ENCODE results near the gene NKX1-1.
"Not testable (repeated sequence)": the region's sequence is repeated elsewhere in the genome, so short reads cannot be mapped to it uniquely, and the experiment has no call there.

Gene NKX1-1

DNA sequence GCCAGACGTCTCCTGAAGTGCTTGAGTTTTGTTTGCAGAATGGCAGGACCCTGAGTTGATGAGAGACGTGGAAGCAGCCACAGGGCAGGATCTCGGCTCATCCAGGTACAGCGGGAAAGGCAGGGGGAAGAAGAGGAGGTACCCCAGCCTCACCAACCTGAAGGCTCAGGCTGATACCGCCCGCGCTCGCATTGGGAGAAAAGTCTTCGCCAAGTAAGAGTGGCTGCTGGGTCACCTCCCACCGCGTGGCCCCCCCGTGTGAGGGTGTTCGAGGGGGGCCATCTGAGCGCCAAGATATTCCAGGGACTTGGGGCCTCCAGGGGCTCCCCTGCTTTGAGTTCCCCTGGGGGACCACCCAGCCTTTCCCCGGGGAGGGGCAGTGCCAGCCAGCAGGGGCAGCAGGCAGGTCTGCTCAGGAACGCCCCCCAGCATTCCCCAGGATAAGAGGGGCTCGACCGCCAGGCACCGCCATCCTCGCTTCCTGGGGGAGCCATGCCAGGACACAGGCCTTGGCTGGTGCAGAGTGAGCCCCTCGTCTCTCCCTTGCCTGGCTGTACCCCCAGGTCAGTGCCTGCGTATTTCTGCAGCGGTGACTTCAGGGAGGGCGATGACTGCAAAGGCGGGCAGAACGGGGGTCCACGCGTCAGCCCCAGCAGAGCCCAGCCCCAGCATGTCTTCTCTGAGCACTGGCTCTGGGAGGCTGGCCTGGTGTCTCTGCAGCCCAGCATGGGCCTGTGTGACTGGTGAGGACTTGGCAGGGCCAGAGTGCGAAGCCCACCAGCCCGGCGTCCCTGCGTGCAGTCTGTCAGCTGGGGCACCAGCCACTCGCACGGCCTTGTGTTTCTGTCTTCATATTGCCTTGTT, 22.3 kb downstream of the NKX1-1 start:
- no peak for DNase-seq

DNA sequence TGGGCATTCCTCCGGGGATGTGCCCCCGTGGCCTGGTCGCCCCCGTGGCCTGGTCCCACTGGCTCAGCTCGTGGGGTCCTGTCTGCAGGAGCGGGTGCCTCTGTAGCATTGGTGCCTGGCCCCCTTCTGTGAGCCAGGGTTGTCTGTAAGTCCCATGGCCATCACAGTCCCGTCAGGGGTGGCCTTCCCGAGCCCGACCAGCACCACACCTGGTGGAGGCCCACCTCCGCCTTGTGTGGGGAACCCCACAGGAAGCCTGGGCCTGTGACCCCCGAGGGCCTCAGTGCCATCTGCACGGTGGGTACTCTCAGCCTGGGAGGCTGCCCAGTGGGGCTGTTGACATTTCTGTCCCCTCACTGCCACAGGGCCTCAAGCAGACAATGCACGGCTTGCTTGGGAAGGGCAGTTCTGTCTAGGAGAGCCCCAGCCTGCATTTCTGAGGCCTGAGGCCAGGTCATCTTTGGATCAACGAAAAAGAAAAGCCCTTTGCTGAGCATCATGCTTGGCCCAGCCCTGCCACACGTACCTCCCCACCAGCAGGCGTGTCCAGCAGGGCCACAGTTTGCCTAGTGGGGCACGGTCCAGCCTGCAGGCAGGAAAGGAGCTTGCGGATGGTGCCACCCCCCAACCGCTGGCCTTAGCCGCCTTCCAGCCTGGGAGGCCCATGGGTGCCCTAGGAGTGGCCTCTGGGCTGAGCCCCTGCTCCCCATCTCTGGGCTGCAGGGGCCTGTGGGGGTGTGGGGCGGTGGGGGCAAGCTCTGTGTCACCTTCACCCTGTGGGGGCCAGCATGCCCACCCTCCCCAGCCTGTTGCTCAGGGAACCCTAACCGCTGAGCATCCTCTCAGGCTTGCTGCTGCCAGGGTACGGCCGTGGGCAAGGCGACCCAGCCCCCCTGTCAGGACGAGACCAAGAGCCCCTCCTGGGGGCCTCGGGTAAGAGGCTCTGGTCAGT, 23.2 kb downstream of the NKX1-1 start:
- no peak for DNase-seq

DNA sequence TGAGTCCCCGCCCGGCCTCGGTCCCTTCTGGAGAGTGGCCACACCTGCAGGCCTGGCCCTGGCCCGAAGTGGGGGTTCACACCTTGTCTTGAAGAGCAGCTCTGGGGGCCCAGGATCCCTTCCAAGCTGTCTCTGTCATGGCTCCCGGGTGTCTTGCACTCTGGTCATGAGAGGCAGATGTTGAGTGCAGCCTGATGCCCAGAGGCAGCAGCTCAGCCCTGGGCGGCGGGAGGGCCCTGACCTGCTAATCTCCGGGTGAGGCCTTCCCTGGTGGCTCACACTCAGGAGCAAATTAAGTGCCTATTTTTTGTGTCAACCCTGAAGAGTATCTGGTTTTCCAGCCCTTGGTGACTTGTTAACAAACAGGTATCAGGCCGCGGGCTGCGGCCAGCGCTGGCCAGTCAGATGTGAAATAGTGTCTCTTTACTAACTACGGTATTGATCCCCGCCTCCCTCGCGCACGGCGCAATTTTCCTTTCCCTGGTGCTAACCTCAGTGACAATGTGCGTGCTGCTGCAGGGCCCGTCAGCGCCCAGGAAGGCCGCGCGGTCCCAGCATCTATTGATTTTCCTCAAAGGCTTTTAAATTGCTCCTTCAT, 24.2 kb downstream of the NKX1-1 start:
- no peak for DNase-seq

DNA sequence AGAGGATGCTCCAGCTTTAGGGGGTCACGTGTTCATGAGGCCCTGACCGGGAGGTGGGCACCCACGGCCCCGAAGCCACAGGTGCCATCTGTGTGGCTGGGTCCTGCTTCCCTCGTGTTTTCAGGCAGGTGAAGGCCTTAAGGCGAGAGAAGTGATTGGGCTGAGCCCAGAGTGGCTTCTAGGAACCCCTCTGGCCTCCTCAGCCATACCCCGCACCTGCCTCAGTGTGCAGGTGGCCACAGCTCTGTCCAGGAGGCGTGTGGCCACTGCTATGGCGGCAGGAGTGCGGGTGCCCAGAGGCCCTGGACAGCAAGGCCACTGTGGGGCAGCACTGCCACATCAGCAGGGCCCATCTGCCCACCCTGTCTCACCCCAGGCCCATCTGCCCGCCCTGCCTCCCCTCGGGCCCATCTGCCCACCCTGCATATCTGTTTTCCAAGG, 25.0 kb downstream of the NKX1-1 start:
- DNase-seq: no peak

DNA sequence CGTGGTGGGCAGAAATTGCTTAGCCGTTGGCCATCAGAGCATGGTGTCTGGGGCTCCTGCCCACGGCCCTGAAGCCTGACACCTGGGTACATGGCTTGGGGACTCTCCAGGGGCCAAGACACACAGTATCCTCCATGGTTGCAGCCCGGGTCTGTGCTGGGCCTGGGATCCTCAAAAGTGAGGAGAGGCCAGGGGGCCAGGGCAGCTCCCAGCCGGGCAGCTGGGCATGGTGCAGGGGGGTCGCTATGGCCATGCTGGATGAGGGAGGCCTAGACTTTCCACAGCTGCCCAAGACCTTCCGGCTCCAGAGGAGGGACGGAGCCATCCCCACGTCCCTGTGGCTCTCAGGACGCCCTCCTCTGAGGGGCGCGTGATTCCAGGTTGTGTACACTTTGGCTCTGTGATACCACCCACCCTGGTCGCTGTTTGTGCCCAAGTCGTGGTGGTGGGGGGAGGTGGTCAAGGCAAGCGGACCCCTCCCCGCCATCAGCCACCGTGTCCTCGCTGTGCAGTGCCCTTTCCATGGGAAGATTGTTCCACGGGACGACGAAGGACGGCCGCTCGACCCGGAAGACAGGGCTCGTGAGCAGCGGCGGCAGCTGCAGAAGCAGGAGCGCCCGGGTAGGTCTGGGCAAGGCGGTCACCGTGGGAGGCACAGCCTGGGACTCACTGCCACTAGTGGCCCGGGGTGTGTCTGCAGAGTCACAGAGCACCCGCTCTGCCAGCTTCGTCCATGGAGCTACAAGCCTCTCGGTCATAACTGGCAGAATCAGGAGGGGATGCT, 25.7 kb downstream of the NKX1-1 start:
- no peak for DNase-seq

DNA sequence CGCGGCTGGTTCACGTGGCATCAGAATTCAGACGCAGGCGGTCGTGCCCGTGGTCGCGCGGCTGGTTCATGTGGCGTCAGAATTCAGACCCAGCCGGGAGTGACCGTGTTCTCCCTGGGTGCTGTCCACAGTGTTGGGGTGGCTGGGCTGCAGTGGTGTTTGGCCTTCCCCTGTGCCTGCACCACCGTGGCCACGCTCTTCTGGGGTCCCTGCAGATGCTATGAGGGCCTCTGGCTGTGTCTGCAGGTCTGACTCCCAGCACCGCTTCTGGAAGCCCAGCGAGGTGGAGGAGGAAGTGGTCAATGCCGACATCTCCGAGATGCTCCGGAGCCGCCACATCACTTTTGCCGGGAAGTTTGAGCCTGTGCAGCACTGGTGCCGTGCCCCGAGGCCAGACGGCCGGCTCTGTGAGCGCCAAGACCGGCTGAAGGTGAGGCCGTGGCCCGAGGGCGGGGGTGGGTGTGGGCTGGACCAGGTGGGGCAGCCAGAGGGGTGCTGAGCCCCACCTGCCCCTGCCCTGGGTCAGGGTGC, 26.4 kb downstream of the NKX1-1 start:
- no peak for DNase-seq

DNA sequence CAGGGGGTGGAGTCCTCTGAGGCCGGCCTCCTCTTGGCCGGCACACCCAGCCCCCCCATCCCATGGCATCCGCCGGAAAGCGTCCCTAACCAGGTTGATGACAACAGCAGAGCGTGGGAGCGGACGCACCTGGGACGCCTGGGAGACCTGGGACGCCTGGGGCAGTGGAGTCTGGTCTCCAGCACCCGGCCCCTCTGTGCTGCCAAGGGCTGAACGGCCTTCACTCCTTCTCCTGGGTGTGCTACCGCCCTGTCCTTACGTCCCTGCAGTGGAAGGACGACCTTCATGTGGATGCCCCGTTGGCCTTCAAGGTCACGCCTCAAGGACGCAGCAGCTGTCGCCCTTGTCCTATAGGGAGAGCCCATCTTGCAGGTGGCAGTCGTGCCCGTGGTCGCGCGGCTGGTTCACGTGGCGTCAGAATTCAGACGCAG, 26.9 kb downstream of the NKX1-1 start:
- no peak for DNase-seq

DNA sequence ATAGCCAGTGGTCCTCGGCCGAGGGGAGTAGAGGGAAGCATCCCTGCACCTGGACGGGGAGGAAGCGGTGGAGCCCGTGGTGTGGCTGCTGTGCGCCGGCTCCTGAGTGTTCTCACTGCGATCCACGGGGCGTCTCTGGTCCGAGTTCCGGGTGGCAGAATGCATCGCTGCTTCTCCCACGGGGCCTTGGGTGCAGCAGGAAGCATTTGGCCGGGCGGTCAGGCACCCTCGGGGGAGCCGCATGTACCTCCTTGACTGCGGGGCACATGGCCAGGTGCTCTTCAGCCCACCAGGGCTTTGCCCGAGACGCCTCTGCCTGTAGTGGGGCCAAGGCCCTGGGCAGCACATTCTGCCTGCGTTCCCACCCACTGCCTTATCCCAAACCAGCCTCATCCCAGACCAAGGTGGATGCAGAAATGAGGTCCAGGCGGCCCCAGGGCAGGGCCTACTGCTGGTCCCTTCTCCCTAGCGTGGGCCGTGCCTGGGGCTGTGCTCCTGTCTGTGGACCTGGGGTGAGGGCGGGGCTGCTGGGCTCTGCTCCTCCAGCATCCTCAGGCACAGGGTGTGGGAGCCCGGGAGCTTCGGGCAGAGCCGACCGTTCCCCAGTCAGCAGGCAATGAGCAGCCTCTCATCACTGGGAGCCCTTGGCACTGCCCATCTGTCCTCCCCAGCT, 27.5 kb downstream of the NKX1-1 start:
- no peak for DNase-seq

DNA sequence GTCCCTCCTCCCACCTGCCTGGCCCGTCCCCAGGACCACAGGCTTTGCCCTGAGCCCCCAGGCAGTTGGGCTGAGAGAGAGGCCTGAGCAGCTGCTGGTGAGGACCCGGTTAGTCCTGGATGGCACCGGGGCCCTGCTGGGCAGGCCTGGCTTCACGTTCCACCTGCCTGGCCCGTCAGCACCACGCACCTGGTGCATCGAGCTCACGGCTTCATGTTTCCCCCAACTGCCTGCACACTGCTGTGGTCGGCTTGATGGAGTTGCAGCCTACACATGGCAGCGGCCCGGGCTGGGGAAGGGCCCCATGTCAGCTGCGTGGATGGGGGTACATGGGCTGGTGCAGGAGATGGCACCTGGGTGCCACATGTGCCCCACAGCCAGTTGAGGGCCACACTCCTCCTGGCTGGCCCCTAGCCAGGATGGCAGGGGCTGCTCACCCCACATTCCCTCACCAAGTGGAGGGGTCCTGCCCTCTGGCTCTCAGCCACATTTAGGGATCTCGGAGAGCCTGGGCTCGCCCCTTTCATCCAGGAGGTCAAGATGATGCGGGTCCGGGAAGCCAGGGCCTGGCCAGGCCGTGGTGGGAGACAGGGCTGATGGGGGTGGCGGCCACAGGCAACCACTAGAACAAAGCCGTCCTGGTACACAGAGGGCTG, 28.5 kb downstream of the NKX1-1 start:
- no peak for DNase-seq

DNA sequence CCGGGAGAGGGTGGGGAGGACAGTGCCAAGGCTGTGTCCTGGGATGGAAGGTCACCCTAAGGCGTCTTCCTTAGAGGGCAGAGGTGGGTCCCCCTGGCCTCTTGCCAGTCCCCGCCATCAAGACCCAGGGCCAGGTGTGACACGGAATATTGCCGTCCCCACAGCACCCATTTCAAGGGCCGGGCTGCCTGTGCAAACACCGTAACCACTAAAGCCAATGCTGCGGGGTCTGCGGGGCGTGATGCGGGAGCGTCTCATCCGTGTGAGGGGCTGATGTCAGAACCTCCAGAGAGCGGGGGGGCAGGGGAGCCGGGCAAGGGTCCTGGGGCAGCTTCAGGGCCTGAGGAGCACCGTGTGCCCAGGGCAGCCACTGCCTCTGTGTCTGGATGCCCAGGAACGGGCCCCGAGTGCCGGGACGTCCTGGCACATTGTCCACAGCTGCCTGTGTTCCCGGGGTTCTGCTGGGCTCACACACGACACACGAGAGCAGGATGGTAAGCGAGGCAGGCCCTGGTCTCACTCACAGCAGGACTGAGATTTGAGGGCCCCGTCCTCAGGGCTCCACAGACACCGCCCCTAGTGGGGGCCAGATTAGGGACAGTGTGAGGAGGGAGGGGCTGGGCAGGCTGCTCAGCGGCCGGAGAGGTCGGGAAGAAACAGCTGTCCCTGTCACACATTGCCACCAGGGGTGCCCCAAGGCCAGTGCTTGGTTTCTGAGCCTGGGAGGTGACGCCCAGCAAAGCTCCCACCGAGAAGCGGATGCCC, 29.2 kb downstream of the NKX1-1 start:
- no peak for DNase-seq

DNA sequence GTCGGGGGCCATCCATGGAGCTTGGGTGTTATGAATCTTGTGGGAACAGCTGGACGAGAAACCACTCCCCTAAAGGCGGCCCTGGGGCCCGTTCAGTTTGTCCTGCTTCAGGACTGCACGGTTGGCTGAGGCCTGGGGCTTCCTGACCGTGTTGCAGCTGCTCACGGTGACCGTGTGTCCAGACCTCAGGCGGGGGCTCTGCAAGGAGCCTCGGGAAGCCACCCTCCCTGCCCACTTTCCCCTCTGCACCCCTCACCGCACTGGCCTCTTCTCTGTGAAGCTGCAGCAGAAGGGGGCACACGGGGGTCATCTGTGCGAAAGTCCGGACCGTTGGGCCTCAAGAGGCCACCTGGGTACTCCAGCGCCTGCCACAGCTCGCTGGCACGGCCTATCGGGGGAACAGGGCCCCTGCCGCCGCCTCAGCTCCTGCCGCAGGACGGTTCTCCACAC, 29.8 kb downstream of the NKX1-1 start:
- DNase-seq: no peak

DNA sequence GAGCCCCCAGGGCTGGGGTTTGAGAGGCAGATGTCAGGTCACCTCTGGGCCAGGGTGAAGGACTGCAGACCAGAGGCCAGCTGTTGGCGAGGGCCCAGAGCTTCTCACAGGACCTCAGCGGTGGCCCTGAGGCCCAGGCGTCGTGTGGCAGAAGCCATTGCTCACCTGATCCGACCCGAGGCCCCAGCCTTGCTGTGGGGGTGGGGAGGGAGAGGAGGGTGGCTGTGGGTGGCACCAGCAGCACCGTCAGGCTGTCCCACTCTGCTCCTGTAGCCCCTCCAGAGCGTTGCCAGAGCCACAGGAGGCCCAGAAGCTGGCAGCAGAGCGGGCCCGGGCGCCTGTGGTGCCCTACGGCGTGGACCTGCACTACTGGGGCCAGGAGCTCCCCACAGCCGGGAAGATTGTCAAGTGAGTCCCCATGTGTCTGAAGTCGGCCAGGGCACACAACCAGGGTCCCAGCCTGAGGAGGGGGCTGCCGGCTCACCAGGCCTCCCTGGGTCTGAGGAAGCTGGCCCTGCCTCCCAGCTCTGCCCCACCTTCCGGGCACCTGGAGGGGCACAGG, 30.4 kb downstream of the NKX1-1 start:
- DNase-seq: no peak

DNA sequence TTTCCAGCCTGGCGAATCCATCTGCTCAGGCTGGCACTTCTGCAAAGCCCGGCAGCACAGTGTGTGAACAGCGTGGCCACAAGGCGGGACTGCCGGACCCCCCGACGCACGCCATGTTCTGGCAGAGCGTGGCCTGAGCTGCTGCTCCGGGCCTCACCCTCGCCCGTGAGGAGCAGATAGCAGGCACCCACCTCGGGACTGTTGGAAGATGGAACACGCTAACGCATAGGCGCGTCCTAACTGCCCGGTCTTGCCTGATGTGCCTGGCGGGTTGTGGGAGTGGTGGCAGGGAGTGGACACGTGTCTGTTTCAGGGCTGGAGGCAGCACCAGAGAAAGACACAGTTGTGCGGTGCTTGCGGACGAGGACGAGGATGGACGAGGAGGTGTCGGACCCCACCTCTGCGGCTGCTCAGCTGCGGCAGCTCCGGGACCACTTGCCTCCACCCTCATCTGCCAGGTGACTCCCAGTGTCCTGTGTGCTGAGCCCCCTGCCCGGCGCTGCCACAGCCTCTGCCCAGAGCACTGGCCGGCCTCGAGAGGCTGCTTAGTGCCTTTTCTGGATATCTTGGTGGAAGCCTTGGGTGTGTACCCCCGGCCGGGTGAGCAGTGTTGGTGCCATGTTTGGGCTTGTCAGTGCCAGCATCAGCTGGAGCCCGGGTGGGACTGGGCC, 31.1 kb downstream of the NKX1-1 start:
- DNase-seq: no peak

DNA sequence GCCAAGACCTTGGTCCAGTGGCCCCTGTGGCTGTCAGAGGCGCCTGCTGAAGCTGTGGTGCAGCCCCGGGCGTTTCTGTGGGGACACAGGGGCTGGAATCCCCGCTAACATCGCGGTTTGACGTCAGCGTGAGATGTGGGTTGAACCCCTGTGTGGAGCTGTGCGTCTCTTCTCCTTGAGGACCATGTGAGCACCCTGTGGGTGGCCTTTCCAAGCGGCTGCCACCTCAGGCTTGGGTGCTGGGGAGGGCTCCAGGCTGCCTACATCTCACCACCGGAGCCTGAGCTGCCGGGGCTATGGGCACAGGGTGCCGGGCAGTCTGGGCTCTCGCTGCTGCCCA, 31.6 kb downstream of the NKX1-1 start:
- DNase-seq: no peak

DNA sequence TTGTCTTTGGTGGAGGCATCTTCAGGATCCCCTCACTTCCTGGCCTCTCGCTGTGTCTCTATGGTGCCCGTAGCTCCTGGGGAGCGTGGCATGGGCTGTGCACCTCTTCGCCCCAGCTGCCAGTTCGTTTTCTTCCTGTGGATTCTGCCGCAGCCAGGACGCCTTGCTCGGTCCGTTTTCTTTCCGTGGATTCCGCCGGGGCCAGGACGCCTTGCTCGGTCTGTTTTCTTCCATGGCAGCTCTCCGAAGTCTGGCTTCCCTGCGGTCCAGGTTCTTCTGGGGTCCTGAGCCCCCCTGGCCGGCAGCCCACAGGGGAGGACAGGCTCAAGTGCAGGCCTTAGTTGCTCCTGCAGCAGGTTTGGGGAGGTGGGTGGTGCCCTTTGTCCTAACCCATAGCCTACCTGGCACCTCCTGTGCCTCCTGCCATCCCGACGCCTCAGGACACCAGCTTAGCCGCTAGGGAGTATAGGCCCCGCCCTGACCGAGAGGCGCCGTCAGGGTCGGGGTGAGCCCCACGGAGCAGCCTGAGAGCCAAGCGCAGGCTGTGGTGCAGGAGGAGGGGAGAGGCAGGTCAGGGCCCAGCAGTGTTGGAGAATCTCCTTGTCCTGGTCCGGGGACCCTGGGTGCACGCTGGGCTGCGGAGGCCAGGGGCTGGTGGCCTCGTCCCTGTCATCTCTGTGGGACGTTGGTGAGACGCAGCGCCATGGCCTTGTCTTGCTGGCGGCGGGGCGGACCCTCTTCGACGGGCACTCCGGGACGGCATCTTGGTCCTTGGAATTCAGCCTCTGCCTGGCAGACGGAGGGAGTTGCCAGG, 32.1 kb downstream of the NKX1-1 start:
- DNase-seq: no peak

DNA sequence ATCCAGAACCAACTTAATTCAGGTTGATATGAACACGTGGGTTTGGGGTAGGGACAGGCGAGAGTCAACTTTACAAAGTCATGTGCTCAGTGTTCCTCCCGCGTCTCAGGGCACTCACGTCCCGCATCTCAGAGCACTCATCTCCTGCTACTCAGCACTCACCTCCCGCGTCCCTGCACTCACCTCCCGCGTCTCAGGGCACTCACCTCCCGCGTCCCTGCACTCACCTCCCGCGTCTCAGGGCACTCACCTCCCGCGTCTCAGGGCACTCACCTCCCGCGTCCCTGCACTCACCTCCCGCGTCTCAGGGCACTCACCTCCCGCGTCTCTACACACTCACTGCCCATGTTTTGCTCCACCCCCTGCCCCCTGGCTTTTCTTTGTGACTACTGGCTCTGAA, 33.7 kb downstream of the NKX1-1 start:
- DNase-seq: not testable (repeated sequence)

DNA sequence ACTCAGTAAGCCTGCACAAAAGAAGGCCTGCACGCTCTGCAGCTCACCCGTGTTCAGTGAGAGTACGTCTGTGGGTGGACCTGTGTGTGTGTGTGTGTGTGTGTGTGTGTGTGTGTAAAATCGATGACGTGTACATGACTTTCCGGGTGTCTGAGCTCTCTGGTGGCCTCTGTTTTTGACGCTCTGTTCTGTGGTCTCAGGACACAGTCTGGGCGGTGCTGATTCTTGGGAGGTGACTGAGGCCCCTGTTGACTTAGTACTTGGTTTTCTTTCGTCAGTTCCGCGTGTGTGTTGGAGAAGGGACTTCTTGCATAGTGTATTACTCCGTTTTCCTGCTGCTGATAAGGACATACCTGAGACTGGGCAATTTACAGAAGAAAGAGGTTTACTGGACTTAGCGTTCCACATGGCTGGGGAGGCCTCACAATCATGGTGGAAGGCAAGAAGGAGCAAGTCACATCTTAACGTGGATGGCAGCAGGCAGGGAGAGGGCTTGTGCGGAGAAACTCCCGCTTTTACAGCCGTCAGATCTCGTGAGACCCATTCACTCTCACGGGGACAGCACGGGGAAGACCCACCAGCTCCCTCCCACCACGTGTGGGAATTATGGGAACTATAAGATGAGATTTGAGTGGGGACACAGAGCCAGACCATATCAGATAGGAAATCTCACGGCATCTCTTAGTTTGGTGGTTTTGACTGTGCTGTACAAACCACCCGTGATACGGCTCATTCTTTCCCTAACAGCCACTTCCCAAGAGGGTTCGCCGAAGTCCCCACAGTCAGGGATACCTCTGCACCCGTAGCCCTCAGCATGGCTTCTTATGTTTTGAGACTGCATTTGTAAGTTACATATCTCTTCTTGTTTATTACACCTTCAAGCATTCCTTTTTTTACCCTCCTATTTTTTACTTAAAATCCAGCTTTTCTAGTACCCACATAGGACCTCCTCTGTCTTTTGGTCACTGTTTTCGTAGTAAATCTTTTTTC, 34.8 kb downstream of the NKX1-1 start:
- no peak for DNase-seq

All from stimulated activated CD4-positive, alpha-beta T cell treated with anti-CD3 and anti-CD28 coated beads, Interleukin-4, amount 100 ng/mL, for 4 hours (primary cell).